ENCODE results near the gene GRHL1. TPM values are rescaled to one million over a fixed set of nuclear protein-coding genes. Genes with fewer than 3 reads are reported as not detected.
A peak's percentile ranks its signal among the peaks of the same experiment; 100 is the strongest.

The GRHL1 gene
- total RNA-seq, 4 donors from 2014 or later, result 1.3 to 6.6 (median 1.5) TPM; not detected in 1

DNA sequence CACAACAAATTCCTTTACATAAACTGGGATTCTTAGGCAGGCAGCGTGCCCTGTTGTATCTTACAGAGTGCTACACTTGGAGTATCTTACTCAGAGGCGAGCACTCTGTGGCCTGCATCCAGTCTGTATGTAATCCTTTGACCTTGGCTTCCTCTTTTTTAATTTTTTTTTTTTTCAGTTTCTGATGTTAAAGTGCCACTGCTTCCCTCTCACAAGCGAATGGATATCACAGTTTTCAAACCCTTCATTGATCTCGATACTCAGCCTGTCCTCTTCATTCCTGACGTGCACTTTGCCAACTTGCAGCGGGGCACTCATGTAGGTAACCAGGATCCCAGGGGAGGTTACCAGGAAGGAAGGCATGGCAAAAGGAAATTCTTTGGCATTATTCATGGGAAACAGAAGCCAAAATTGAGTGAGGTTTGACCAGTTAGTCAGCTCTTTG, 40.4 kb downstream of the GRHL1 start:
- TF ChIP-seq CTCF (IDR thresholded peaks at IDR 0.05) (no peak), POLR2A (IDR thresholded peaks at IDR 0.05) (no peak)
- no peaks in the 10 kb centered on the region for H3K27me3 ChIP-seq
- no peaks in the 10 kb centered on the region for H3K9me3 ChIP-seq
- no peaks in the 10 kb centered on the region for H3K36me3 ChIP-seq
- DNase-seq, result no peak
- no peak overlapping the region for H3K27ac ChIP-seq
- no peak overlapping the region for H3K4me3 ChIP-seq
- H3K4me1 ChIP-seq, result no peaks in the 10 kb centered on the region

DNA sequence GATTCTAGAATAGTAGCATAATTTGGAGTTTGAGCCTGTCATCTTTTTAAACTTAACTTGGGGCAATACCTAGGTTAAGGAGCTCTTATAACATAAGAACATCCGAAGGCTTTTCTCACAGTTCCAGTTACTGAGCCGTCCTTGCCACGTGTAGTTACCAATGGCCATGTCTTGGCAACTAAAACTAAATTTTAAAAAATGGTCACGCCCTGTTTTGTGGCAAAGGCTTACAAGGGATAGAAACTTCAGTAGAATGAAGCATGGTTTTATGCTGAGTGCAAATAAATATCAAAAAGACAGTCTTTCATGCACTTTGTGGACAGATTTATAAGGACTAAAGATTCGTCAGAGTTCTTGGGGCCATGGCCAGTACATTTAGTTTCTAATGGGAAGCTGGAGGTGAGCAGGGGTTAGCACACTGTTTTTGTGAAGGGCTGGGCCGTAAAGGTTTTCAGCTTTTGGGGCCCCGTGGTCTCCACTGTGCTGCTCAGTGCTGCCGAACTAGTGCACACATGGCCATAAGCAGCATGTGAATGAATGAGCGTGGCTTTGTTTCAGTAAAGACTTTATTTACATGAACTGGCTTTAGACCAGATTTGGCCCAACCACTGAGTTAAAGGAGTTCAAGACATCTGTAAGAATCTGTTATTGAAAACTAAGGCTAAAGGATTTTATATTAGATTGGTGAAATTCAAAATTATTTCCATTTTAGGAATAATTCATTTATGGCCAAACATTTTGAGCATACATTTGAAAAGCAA, 41.1 kb downstream of the GRHL1 start:
- no peak overlapping the region for H3K27ac ChIP-seq
- H3K36me3 ChIP-seq, result no peaks in the 10 kb centered on the region
- H3K4me1 ChIP-seq, result no peaks in the 10 kb centered on the region
- DNase-seq, result no peak
- no peaks in the 10 kb centered on the region for H3K27me3 ChIP-seq
- no peak for TF ChIP-seq POLR2A (IDR thresholded peaks at IDR 0.05)
- TF ChIP-seq CTCF (IDR thresholded peaks at IDR 0.05), result no peak
- H3K9me3 ChIP-seq, result no peaks in the 10 kb centered on the region
- H3K4me3 ChIP-seq, result no peak overlapping the region

GRCh38 chr2:9993488-9994165, 42.1 kb downstream of the GRHL1 start:
- Histone ChIP-seq H3K27me3 (no peaks in the 10 kb centered on the region), H3K9me3 (no peaks in the 10 kb centered on the region), H3K4me3 (no peak overlapping the region), H3K4me1 (no peaks in the 10 kb centered on the region), H3K27ac (peak overlapping the region in 1 of 4 donors; percentile 34), H3K36me3 (no peaks in the 10 kb centered on the region)
- no peak for TF ChIP-seq CTCF (IDR thresholded peaks at IDR 0.05)
- TF ChIP-seq POLR2A (IDR thresholded peaks at IDR 0.05), result no peak
- DNase-seq, result peak in 1 of 3 donors; percentile 22

DNA sequence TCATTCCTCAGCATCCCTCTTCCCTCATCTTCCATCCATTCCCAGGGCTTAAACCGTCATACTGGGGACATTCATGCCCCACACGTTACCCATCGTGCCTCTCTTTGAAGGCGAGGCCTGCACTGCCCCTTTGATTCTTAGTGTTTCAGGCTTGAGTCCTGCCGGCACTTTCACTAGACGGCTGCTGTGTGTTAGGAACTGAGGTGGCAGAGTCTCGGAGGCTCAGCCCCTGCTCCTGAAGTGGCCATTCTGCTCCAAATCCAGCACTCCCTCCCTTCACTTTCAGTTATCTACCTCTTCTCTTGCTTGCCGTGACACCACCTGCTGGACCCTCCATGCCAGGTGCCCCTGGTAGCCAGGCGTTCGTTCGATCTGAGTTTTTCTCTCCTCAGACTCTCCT, 43.0 kb downstream of the GRHL1 start:
- H3K27me3 ChIP-seq, result no peaks in the 10 kb centered on the region
- no peaks in the 10 kb centered on the region for H3K9me3 ChIP-seq
- no peaks in the 10 kb centered on the region for H3K36me3 ChIP-seq
- no peak overlapping the region for H3K27ac ChIP-seq
- DNase-seq, result peak in 1 of 3 donors; percentile 7
- TF ChIP-seq CTCF (IDR thresholded peaks at IDR 0.05) (no peak), POLR2A (IDR thresholded peaks at IDR 0.05) (no peak)
- no peak overlapping the region for H3K4me3 ChIP-seq
- H3K4me1 ChIP-seq, result no peaks in the 10 kb centered on the region

- H3K27me3 ChIP-seq, result no peaks in the 10 kb centered on the region
- H3K4me1 ChIP-seq, result no peaks in the 10 kb centered on the region
- H3K27ac ChIP-seq, result no peak overlapping the region
- no peaks in the 10 kb centered on the region for H3K36me3 ChIP-seq
- DNase-seq, result no peak
- H3K4me3 ChIP-seq, result no peak overlapping the region
- no peak for TF ChIP-seq CTCF (IDR thresholded peaks at IDR 0.05)
- H3K9me3 ChIP-seq, result no peaks in the 10 kb centered on the region
Measured at GRCh38 chr2:9995059-9995458, 43.6 kb downstream of the GRHL1 start.
